Inferior parietal cortex (tissue), 1 donor: ENCODE measurements around the gene METRN.

Experiments used
- DNase-seq: peaks from one replicate; pipeline ENCODE4 v3.0.0-alpha.2; 2016; ENCODE audit errors: extremely low spot score

The METRN gene

DNA sequence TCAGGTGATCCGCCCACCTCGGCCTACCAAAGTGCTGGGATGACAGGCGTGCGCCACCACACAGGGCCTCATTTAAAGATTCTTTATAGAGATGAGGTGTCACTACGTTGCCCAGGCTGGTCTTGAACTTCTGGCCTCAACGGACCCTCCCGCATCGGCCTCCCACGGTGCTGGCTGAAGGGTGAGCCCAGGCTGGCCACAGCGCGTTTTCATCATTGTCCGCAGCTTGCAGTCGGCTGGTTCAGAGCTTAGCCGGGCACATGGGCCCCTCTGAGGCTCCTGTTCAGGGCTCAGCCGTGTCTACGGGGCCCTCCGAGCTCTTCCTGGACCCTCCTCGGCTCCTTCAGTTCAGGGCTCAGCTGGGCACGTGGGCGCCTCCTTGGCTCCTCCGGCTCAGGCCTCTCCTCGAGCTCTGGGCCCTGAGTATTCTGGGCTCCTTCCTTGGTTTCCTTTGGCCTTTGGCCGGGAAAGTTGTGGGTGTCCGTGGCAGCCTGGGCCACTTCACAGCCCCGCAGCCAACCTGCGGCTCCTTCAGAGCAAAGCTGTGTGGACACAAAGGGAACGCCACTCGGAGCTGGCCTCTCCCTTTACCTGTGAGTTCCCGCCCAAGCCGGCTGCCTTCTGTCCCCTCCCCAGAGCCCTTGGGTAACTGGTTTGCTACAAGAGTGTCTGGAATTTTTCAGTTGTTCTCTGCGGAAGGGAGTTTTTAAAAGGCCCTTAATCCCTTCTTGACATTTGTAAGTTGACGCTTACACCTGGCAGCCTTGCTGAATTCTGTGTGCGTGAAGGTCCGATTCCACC, 44.4 kb downstream of the METRN start:
- DNase-seq: no peak

DNA sequence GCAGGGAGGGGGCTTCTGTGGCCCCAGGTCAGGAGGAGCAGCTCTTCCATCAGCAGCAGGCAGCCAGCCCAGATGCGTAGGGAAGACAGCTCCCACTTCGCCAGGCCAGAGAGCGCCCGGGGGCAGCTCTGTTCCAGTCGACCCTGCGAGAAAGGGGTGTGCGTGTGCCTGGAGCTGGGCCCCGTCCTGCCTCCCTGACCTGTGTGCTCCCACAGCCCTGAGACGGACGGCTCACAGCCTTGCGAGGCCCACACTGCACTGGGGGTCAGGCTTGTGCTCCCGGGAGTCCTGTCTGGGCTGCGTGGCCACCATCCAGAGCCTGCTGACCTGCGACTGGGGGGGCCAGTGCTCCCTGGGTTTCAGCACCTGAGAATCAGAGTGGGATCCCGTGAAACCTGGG, 45.1 kb downstream of the METRN start:
- DNase-seq: no peak

DNA sequence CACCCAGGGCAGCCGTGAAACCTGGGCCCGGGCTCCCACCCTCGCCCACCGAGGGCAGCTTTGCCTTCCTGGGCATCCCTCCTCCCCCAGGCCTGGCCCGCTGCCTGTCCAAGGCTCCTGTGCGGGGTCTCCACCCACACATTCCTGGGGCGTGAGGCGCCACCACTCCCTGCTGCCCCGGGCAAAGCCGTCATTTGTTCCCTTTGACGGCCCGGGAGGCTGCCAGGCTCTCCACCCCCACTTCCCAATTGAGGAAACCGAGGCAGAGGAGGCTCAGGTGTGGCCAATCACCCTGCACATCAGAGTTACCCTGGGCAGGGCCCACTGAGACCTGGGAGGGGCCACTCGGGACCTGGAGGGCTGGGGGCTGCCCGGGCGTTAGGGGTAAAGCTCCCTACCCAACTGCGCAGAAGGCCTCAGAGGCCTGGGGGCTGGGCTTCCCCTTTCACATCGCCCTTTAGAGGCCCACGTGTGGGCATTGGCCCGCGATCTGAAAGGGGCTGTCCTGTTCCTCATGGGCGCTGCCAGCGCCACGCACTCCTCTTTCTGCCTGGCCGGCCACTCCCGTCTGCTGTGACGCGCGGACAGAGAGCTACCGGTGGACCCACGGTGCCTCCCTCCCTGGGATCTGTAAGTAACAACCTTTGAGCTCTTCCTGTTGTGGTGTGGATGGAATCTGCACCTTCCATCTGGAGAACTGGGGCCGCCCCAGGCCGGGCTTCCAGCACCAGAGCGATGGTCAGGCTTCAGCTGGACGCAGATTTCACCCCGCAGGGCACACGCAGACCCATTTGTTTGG, 45.8 kb downstream of the METRN start, which contains the start of gene MSLN:
MSLN (plus strand) TSS at position 190 of the 799 bp plus-strand sequence. CDS start 1,947 bp downstream, outside the sequence.
- DNase-seq: no peak

DNA sequence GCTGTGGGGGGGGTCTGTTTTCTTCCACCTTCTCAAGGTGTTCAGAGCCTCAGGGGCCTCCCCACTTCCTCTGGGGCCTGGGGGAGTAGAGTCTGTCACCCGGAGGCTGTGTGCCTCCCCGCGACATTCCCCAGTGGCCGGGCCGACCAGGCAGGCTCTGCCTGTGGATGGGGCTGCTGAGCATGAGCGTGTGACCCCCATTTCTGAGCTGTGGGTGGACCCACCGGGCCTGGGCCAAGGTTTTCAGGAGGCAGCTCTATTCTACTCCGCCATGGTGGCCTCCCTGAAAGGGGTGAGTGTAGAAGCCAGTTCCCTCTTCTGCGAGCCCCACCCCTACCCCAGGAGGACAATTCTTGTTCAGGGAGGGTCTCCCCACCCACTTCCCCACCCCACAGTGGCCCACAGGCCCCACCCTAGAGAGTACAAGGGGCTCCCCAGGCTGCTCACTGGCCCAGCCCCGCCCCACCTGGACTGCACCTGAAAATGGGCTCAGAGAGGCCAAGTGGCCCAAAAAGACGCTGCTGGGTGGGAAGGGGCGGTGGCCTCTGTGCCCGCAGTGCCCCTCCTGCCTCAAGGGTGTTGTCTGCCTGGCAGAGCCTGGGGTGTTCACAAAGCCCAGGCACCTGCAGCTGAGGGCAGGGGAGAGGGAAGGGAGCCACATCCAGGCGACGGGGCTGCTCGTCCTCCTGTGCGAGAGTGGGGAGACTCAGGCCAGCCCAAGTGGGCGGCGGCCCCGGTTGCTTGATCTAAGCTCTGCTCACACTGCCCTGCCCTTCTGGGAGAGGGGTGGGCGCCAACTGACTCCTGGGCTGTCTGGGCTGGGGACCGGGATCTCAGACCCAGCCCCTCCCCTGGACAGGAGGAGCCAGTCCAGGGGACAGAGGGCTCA, 47.0 kb downstream of the METRN start:
- no peak for DNase-seq

DNA sequence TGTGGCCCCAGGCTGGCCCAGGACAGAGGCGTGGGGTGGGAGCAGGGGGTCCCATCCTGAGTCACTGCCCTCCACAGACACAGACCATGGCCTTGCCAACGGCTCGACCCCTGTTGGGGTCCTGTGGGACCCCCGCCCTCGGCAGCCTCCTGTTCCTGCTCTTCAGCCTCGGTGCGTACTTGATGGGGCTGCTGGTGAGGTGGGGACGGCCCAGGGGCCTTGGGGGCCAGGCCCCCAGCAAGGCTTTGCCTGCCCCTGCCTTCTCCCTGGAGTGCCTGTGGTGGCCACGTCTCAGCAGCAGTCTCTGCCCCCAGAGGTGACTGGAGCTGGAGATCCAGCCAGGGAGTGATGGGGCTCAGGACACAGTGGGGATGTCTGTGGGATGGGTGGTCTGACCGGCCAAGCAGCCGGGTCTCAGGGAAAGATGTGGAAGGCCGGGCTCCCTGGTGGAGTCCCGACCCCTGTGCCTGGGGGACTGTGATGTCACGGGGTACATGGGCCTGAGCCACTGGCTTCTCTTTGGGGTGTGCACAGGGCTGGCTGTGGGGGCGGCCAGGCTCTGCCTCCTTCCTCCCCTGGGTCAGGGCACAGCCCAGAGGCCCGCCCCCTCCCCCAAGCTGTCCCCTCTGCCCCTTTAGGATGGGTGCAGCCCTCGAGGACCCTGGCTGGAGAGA, 47.8 kb downstream of the METRN start:
- DNase-seq: no peak

DNA sequence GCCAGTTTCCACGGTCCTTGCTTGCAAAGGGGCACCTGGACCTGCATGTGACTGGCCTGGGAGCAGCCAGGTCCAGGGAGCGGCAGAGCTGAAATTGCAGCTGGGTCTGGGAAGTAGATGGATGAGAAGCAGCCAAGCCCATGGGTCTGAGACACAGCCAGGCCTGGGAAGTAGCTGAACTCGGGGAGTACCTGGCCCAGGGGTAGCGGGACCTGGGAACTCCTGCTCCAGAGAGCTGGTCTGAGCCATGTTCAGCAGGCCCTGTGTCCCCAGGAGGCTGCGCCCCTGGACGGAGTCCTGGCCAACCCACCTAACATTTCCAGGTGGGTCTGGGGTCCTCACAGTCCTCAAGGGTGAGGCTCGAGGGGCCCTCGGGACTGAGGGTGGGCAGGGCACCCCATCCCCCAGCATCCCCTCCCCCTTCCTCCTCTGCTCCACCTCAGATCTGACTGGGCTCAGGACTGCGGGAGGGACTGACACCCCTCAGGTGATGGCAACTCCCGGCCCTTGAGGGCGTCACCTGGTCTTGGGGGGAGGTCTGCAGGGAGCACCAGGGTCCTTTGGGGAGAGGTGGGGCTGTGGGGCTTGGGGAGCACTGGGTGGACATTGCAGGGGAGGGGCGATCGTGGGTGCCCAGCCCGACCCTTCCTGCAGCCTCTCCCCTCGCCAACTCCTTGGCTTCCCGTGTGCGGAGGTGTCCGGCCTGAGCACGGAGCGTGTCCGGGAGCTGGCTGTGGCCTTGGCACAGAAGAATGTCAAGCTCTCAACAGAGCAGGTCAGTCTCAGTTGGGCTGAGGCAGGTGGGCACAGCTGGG, 48.7 kb downstream of the METRN start:
- no peak for DNase-seq

DNA sequence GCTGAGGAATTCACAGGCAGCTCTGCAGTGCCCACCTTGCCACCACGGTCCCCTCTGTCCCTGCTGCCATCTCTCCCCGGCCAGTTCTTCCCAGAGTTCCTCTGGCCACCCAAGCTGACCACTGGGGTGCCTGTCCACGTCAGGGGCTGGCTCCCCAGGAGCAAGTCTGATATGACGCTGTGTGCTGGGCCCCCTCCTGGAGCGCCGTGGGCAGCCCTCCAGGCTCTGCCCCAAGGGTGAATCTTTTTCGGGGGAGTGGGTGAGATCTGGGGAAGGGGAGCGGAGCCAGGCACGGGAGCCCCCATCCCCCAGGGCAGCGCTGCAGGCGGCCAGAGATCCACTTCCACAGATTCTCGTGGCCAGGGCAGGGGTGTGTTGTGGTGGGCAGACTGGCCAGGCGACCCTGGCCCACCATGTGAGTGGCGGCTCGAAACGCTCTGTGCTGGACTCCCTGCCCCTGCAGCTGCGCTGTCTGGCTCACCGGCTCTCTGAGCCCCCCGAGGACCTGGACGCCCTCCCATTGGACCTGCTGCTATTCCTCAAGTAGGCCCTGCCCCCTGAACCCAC, 49.3 kb downstream of the METRN start:
- no peak for DNase-seq

DNA sequence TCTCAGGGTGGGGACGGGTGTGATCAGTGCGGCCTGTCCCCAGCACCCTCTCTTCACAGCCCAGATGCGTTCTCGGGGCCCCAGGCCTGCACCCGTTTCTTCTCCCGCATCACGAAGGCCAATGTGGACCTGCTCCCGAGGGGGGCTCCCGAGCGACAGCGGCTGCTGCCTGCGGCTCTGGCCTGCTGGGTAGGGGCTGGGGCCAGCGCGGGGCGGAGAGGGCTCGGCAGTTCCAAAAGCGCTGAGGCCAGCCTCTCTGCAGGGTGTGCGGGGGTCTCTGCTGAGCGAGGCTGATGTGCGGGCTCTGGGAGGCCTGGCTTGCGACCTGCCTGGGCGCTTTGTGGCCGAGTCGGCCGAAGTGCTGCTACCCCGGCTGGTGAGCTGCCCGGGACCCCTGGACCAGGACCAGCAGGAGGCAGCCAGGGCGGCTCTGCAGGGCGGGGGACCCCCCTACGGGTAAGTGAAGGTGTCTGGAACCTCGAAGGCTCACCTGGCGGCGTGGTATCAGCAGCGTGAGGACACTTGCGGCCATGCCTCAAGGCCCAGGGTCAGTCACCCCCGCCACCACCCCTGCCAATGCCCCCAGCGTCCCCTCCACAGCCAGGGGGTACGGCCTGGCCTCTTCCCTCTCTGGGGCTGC, 50.0 kb downstream of the METRN start:
- no peak for DNase-seq

DNA sequence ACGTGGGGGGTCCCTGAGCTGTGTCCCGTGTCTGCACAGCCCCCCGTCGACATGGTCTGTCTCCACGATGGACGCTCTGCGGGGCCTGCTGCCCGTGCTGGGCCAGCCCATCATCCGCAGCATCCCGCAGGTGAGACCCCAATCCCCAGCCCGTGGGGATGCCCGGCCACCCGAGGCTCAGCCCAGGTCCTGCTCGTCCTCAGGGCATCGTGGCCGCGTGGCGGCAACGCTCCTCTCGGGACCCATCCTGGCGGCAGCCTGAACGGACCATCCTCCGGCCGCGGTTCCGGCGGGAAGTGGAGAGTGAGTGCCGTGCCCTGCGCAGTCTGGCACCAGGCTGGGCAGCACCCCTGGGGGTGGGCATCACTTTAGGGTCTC, 50.6 kb downstream of the METRN start:
- no peak for DNase-seq

DNA sequence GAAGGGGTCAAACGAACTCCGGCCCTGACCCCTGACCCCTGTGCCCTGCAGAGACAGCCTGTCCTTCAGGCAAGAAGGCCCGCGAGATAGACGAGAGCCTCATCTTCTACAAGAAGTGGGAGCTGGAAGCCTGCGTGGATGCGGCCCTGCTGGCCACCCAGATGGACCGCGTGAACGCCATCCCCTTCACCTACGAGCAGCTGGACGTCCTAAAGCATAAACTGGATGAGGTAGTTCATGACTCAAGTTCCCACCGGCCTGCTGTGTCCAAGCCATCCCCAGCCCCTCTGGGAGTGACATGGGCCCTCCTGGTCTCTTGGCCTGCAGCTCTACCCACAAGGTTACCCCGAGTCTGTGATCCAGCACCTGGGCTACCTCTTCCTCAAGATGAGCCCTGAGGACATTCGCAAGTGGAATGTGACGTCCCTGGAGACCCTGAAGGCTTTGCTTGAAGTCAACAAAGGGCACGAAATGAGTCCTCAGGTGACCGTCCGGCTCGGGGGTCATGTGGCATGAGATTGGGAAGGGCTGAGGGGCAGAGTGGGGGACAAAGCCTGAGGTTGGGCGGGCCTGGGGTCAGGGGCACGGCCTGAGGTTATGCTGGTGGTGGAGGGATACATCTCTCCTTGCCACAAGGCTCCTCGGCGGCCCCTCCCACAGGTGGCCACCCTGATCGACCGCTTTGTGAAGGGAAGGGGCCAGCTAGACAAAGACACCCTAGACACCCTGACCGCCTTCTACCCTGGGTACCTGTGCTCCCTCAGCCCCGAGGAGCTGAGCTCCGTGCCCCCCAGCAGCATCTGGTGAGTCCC, 51.3 kb downstream of the METRN start:
- DNase-seq: no peak

DNA sequence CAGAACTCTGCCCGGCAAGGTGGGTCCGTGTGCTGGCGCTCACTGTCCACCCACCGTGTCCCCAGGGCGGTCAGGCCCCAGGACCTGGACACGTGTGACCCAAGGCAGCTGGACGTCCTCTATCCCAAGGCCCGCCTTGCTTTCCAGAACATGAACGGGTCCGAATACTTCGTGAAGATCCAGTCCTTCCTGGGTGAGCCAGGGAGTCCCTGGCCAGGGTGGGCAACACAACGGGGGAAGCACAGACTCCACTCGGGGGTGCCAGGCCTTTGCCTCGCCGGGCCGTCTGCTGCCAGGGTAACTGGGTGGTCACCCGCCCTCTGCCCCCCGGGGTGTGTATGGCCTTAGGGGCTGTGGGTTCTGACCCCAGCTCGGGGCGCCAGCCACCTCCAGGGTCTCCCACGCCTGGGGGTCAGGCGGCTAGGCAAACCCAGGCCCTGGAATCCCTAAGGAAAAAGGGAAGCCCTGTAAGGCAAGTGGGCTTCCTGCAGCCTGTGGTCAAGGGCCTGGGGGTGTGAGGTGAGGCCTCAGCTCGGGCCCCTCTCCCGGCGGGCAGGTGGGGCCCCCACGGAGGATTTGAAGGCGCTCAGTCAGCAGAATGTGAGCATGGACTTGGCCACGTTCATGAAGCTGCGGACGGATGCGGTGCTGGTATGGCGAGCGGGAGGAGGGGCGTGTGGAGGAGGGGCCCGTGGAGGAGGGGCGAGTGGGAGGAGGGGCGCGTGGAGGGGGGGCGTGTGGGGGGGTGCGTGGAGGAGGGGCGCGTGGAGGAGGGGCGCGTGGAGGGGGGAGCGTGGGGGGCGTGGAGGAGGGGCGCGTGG, 52.1 kb downstream of the METRN start:
- no peak for DNase-seq

DNA sequence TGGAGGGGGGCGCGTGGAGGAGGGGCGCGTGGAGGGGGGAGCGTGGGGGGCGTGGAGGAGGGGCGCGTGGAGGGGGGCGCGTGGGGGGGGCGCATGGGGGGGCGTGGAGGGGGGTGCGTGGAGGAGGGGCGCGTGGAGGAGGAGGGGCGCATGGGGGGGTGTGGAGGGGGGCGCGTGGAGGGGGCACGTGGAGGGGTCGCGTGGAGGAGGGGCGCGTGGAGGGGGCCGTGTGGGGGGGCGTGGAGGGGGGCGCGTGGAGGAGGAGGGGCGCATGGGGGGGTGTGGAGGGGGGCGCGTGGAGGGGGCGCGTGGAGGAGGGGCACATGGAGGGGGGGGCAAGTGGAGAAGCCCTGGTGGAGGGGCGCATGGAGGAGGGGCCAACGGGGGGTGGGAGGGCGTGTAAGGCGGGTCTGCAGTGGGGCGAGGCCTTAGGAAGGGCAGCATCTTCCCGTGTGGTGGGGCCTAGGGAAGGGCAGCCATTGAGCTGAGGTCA, 52.9 kb downstream of the METRN start:
- DNase-seq: no peak

DNA sequence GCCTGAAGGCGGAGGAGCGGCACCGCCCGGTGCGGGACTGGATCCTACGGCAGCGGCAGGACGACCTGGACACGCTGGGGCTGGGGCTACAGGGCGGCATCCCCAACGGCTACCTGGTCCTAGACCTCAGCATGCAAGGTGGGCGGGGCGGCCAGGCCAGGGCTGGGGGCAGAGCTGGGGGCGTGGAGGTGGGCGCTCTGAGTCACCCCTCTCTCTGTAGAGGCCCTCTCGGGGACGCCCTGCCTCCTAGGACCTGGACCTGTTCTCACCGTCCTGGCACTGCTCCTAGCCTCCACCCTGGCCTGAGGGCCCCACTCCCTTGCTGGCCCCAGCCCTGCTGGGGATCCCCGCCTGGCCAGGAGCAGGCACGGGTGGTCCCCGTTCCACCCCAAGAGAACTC, 53.5 kb downstream of the METRN start:
- no peak for DNase-seq
